K562 (cell line): Measurements from ENCODE around the gene RANBP3. TPM values are rescaled to one million over a fixed set of nuclear protein-coding genes. Genes with fewer than 3 reads are reported as not detected.

Experiments
- ATAC-seq: fragments of 200-7000 bp; cut with Tn5 transposase; 3 replicates; pipeline ENCODE4 v1.9.1; 2020; ENCODE audit warnings: moderate library complexity
- BruUV-seq: library from RNA; stranded (reverse); fragments of 400-500 nt; replicated peaks from 2 replicates; lab custom pipeline; 2021; lab: Mats Ljungman, UMichigan
- CTCF ChIA-PET: fragments of 300-600 bp; formaldehyde crosslinking; extraction: SDS; loops from one replicate; lab custom pipeline; 2021; ENCODE audit warnings: low intra/inter-chr PET ratio; lab: Yijun Ruan, JAX
- POLR2A ChIA-PET: fragments of 300-600, 350-650 bp; sonication (Branson Sonifier 250); formaldehyde crosslinking; extraction: SDS; loops from one replicate; lab custom pipeline; 2021; ENCODE audit warnings: antibody characterized with exemption, inconsistent platforms; lab: Yijun Ruan, JAX
- DNase-seq, 4 experiments: peaks; one replicate each; pipeline versions ENCODE4 v3.0.0 to v3.0.0-alpha.2; 2011 to 2018; ENCODE audit warnings: low spot score in 3 of 4, mixed read lengths in 3 of 4; ENCODE audit errors: extremely low read depth in 1 of 4
- FAIRE-seq: peaks from 2 replicates; lab custom pipeline; 2011; peaks lifted over from hg19 to GRCh38; lab: Jason Lieb, UNC
- H2AFZ ChIP-seq: 2 replicates; pipeline ENCODE4 v1.6.0; 2011; ENCODE audit warnings: low read depth, low read length, control low read depth, inconsistent platforms
- H3K27ac ChIP-seq: fragments of 200-600 bp; 3 replicates; pipeline ENCODE4 v1.8.0; 2011; ENCODE audit warnings: low read depth, mild to moderate bottlenecking, control low read depth, inconsistent platforms, low read length, moderate library complexity, mixed read lengths; ENCODE audit errors: extremely low read depth
- H3K27me3 ChIP-seq, 2 experiments: fragments of 300-600 bp in 1 of 2; 2 replicates in 1 of 2; 3 replicates in 1 of 2; pipeline versions ENCODE4 v1.6.0 to v1.8.0; 2011; ENCODE audit warnings: inconsistent platforms in 2 of 2, low read length in 2 of 2, mild to moderate bottlenecking in 1 of 2, mixed read lengths in 1 of 2, moderate library complexity in 1 of 2; ENCODE audit not compliant: control insufficient read depth in 2 of 2, insufficient read depth in 2 of 2
- H3K36me3 ChIP-seq: fragments of 300-600 bp; 3 replicates; pipeline ENCODE4 v1.8.0; 2011; ENCODE audit warnings: mild to moderate bottlenecking, low read length, inconsistent platforms; ENCODE audit not compliant: control insufficient read depth, insufficient read depth
- H3K4me1 ChIP-seq, 2 experiments: fragments of 200-600 bp in 1 of 2; replicated peaks in 1 of 2; 2 replicates in 1 of 2; 3 replicates in 1 of 2; pipeline versions ENCODE4 v1.5.1 to v1.8.0; 2011; ENCODE audit warnings: inconsistent platforms in 2 of 2, low read length in 2 of 2, mild to moderate bottlenecking in 1 of 2, mixed read lengths in 1 of 2, moderate library complexity in 1 of 2; ENCODE audit not compliant: control insufficient read depth in 2 of 2, insufficient read depth in 2 of 2
- H3K4me2 ChIP-seq: 2 replicates; pipeline ENCODE4 v1.6.1; 2011; ENCODE audit warnings: low read length, control low read depth, inconsistent platforms, mixed read lengths; ENCODE audit not compliant: insufficient read depth
- H3K4me3 ChIP-seq: fragments of 200-600 bp; sonication (generic), shearing (Covaris generic); 2 replicates; pipeline ENCODE4 v1.5.1; 2016; ENCODE audit warnings: control low read depth, inconsistent platforms
- H3K79me2 ChIP-seq: fragments of 200-600 bp; 3 replicates; pipeline ENCODE4 v1.8.0; 2011; ENCODE audit warnings: low read length, inconsistent platforms; ENCODE audit not compliant: control insufficient read depth, insufficient read depth
- H3K9ac ChIP-seq, 2 experiments: 2 replicates each; pipeline versions ENCODE4 v1.6.0 to v1.6.1; 2011; ENCODE audit warnings: low read depth in 2 of 2, low read length in 2 of 2, control low read depth in 1 of 2, inconsistent platforms in 1 of 2, mild to moderate bottlenecking in 1 of 2, mixed read lengths in 1 of 2; ENCODE audit not compliant: insufficient read depth in 1 of 2
- H3K9me1 ChIP-seq: one replicate; pipeline ENCODE4 v1.6.0; 2011; ENCODE audit warnings: inconsistent platforms, mild to moderate bottlenecking, low read length, moderate library complexity; ENCODE audit not compliant: control insufficient read depth, insufficient read depth
- H3K9me3 ChIP-seq: replicated peaks from 2 replicates; pipeline ENCODE4 v1.5.1; 2011; ENCODE audit warnings: low read depth, low read length, inconsistent platforms; ENCODE audit not compliant: control insufficient read depth, insufficient read depth
- H4K20me1 ChIP-seq: replicated peaks from 2 replicates; pipeline ENCODE4 v1.6.1; 2011; ENCODE audit warnings: low read length, inconsistent platforms, mixed read lengths; ENCODE audit not compliant: control insufficient read depth, insufficient read depth
- BRCA1 ChIP-seq, 2 experiments: fragments of 450-650 bp in 1 of 2; sonication (generic) in 1 of 2; formaldehyde crosslinking in 1 of 2; IDR thresholded peaks; 2 replicates each; pipeline versions ENCODE4 v1.5.0 to v1.6.1; 2017 to 2020; ENCODE audit warnings: mild to moderate bottlenecking in 1 of 2, missing genetic modification reagents in 1 of 2
- CTBP1 ChIP-seq: fragments of 450-650 bp; IDR thresholded peaks from 2 replicates; pipeline ENCODE4 v1.6.1; 2016; ENCODE audit warnings: borderline replicate concordance
- KDM1A ChIP-seq, 2 experiments: fragments of 450-650 bp; IDR thresholded peaks; 2 replicates each; pipeline ENCODE4 v1.6.1; 2016; ENCODE audit warnings: mild to moderate bottlenecking in 2 of 2
- MYC ChIP-seq, 2 experiments: fragments of 250-450 bp in 1 of 2; sonication (Bioruptor Pico) in 1 of 2; IDR thresholded peaks; 2 replicates each; pipeline versions ENCODE4 v1.5.1 to v1.6.1; 2012 to 2021; ENCODE audit warnings: low read depth in 2 of 2, borderline replicate concordance in 1 of 2, improper control_type of control experiment in 1 of 2, low read length in 1 of 2, mild to moderate bottlenecking in 1 of 2, moderate library complexity in 1 of 2
- NCOR1 ChIP-seq: fragments of 450-650 bp; IDR thresholded peaks from 2 replicates; pipeline ENCODE4 v1.6.1; 2016; ENCODE audit warnings: mild to moderate bottlenecking, moderate library complexity
- POLR2AphosphoS5 ChIP-seq: IDR thresholded peaks from 2 replicates; pipeline ENCODE4 v1.6.1; 2011; ENCODE audit warnings: mild to moderate bottlenecking, low read depth, low read length, moderate library complexity; ENCODE audit not compliant: control insufficient read depth, insufficient read depth
- POLR2B ChIP-seq: fragments of 450-650 bp; IDR thresholded peaks from 2 replicates; pipeline ENCODE4 v1.6.1; 2018; ENCODE audit warnings: low read depth; ENCODE audit not compliant: partially characterized antibody
- PRMT5 ChIP-seq: sonication (generic); formaldehyde crosslinking; IDR thresholded peaks from 2 replicates; pipeline ENCODE4 v1.5.0; 2020; ENCODE audit warnings: missing genetic modification reagents
- RBM25 ChIP-seq: fragments of 200-400 bp; formaldehyde crosslinking; IDR thresholded peaks from 2 replicates; pipeline ENCODE4 v1.6.1; 2018; ENCODE audit warnings: low read length, low read depth, moderate library complexity; ENCODE audit not compliant: severe bottlenecking
- SMARCB1 ChIP-seq: IDR thresholded peaks from 2 replicates; pipeline ENCODE4 v1.6.1; 2011; ENCODE audit warnings: improper control_type of control experiment, low read depth; ENCODE audit not compliant: insufficient read length
- TSC22D4 ChIP-seq: fragments of 450-650 bp; IDR thresholded peaks from 2 replicates; pipeline ENCODE4 v1.6.1; 2016; ENCODE audit warnings: missing genetic modification characterization, missing biosample characterization, control low read depth
- ZNF143 ChIP-seq: sonication (generic); formaldehyde crosslinking; IDR thresholded peaks from 2 replicates; pipeline ENCODE4 v1.9.0; 2022; ENCODE audit warnings: mild to moderate bottlenecking, missing genetic modification reagents
- WGBS: fragments of 100-300 bp; shearing (Covaris generic); methylation state at CpG from one replicate; pipeline ENCODE4 v1.1.6; 2016; ENCODE audit warnings: low coverage, mixed read lengths; ENCODE audit not compliant: insufficient coverage; ENCODE audit errors: missing lambda C conversion rate; 5-methylcytosine and 5-hydroxymethylcytosine counted together
- in situ Hi-C: fragments of 300-500 bp; cut with MboI; formaldehyde crosslinking; loops from 4 replicates; pipeline ENCODE4 v1.15.0; 2018; ENCODE audit warnings: inconsistent platforms, mixed read lengths
- intact Hi-C: fragments of 100-400 bp; cut with micrococcal nuclease; formaldehyde crosslinking; loops from 2 replicates; pipeline ENCODE4 v1.14.2; 2022
- polyA plus RNA-seq, 8 experiments: library from polyadenylated mRNA; depleted of rRNA in 4 of 8; stranded (reverse) in 5 of 8; unstranded in 3 of 8; fragments of >200 nt; fragmentation: Nextera tagmentation in 2 of 8; fragmentation: Illumina TruSeq in 1 of 8; extraction: Ambion mirVana in 2 of 8; extraction: Trizol in 1 of 8; gene quantifications; 2 replicates each; pipeline versions ENCODE4 v1.2.1 to v1.2.3, GENCODE V29; 2011 to 2014; ENCODE audit warnings: inconsistent platforms in 1 of 8, missing spikeins in 1 of 8
- total RNA-seq, 7 experiments: library from RNA; depleted of rRNA in 6 of 7; stranded (reverse); fragments of >200 nt in 6 of 7; fragmentation: Illumina TruSeq in 2 of 7; extraction: Trizol in 2 of 7; gene quantifications; 2 replicates each; pipeline versions ENCODE4 v1.2.1 to v1.2.3, GENCODE V29; 2011 to 2021; ENCODE audit warnings: low replicate concordance in 1 of 7
- TF ChIP-seq, protein P1 (sequence below): fragments of 200-800 bp; sonication (Bioruptor generic); IDR thresholded peaks from 2 replicates; pipeline ENCODE4 v1.6.1; 2017; ENCODE audit warnings: missing genetic modification characterization, missing compliant biosample characterization
- TF ChIP-seq, protein P2 (sequence below), 2 experiments: IDR thresholded peaks; 2 replicates each; pipeline ENCODE4 v1.6.1; 2011; ENCODE audit warnings: borderline replicate concordance in 1 of 2, control low read depth in 1 of 2, low read depth in 1 of 2, low read length in 1 of 2, mild to moderate bottlenecking in 1 of 2, mixed read lengths in 1 of 2, moderate library complexity in 1 of 2; ENCODE audit not compliant: insufficient read depth in 1 of 2, insufficient read length in 1 of 2, poor library complexity in 1 of 2, severe bottlenecking in 1 of 2; ENCODE audit errors: extremely low read depth in 1 of 2
- TF ChIP-seq, protein P3 (sequence below): fragments of 450-650 bp; IDR thresholded peaks from 2 replicates; pipeline ENCODE4 v1.7.1; 2018; ENCODE audit warnings: mild to moderate bottlenecking, low read depth; ENCODE audit not compliant: partially characterized antibody

Gene RANBP3
- total and polyA plus RNA-seq, 9 of the 15 experiments (the other 6 are each of a cell fraction or from before 2014, with no cell fraction given) = 0.90 to 95.1 (median 63.2) TPM

DNA sequence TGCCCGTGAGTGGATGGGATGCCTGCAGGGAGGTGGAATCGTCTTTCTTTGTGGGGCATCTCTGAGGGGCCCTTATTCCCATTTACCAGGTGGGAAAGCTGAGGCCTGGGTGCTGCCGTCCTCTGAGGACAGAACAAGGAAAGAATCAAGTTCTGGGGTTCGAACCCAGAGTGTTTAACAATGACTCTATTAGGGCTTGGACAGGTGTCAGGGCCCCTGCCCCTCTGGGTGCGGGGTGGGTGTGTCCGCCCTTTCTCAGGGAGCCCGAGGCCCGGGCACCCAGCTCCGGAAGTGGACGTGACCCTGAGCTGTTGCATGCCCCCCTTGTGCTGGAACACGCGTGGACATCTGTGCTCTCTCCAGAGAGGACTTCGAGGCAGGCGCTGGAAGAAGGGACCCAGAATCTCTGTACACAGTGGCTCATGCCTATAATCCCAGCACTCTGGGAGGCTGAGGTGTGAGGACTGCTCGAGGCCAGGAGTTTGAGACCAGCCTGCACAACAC, 85.1 kb downstream of the RANBP3 start:
- H3K4me1 ChIP-seq = peaks cover 16 to 69% of the 10 kb centered on the region in 2 experiments
- in situ Hi-C loops (loop anchor here (5.0 kb wide), 1 partner anchor 91 kb away; no protein-coding TSS in a partner anchor), intact Hi-C loops (loop anchor here (1.0 kb wide), 1 partner anchor 89 kb away; no protein-coding TSS in a partner anchor)
- H3K9ac ChIP-seq = no peak overlapping the region
- no peak overlapping the region for H3K4me2 ChIP-seq
- no TSS peak for BruUV-seq
- peaks cover 25% of the 10 kb centered on the region for H4K20me1 ChIP-seq
- DNase-seq = no peak
- ChIA-PET CTCF (interaction anchor here (0.8 to 3.9 kb wide), 4 partner anchors 83 to 119 kb away, joined by 3 to 48 read pairs (median 4); partner anchors contain the start of gene NRTN), POLR2A (interaction anchor here (1.4 to 4.2 kb wide), 2 partner anchors 11 to 89 kb away, joined by 5 to 28 read pairs; partner anchors contain the start of genes NDUFA11 and VMAC)
- WGBS = 50% methylated on average over 15 of the region's 15 CpGs
- peaks cover 28% of the 10 kb centered on the region; the same call in 1 of the 3 replicates for H3K36me3 ChIP-seq
- no peak overlapping the region for H3K4me3 ChIP-seq
- H3K27ac ChIP-seq = no peak overlapping the region
- no peak overlapping the region for H2AFZ ChIP-seq
- FAIRE-seq = no peak
- no peaks in the 10 kb centered on the region for H3K9me3 ChIP-seq
- H3K79me2 ChIP-seq = no peaks in the 10 kb centered on the region; the same call in 2 of the 3 replicates
- no peaks in the 10 kb centered on the region for H3K27me3 ChIP-seq
- peaks cover 5% of the 10 kb centered on the region for H3K9me1 ChIP-seq
- no peak for ATAC-seq
- peak; percentile 25 for TF ChIP-seq POLR2B
- no peak for TF ChIP-seq BRCA1 (IDR thresholded peaks at IDR 0.05)
- no peak for TF ChIP-seq BRCA1 (CRISPR knock-in tag; IDR thresholded peaks at IDR 0.05)
- no peak for TF ChIP-seq ZNF143 (CRISPR knock-in tag)
- no peak for TF ChIP-seq NCOR1
- TF ChIP-seq POLR2AphosphoS5 = peak; percentile 12; the same call in 1 of the 2 replicates
- TF ChIP-seq TSC22D4 (tag) = no peak
- TF ChIP-seq, protein P1, sequence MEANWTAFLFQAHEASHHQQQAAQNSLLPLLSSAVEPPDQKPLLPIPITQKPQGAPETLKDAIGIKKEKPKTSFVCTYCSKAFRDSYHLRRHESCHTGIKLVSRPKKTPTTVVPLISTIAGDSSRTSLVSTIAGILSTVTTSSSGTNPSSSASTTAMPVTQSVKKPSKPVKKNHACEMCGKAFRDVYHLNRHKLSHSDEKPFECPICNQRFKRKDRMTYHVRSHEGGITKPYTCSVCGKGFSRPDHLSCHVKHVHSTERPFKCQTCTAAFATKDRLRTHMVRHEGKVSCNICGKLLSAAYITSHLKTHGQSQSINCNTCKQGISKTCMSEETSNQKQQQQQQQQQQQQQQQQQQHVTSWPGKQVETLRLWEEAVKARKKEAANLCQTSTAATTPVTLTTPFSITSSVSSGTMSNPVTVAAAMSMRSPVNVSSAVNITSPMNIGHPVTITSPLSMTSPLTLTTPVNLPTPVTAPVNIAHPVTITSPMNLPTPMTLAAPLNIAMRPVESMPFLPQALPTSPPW (CRISPR knock-in tag) = 0 out of 2 replicates have a peak, but pooled peaks have one; percentile 13
- no peak for TF ChIP-seq PRMT5
- TF ChIP-seq MYC (IDR thresholded peaks at IDR 0.05; ENCODE audit: low read depth, low read length) = no peak
- no peak for TF ChIP-seq MYC (CRISPR knock-in tag; IDR thresholded peaks at IDR 0.05; ENCODE audit: borderline replicate concordance, low read depth)
- no peak for TF ChIP-seq SMARCB1
- TF ChIP-seq KDM1A (IDR thresholded peaks at IDR 0.05) = peak in 1 of 2 experiments; percentile 49; a peak in 1 of 4 replicates
- TF ChIP-seq CTBP1 = 0 out of 2 replicates have a peak, but pooled peaks have one; percentile 1
- TF ChIP-seq RBM25 = peak; percentile 13
- TF ChIP-seq, protein P2, sequence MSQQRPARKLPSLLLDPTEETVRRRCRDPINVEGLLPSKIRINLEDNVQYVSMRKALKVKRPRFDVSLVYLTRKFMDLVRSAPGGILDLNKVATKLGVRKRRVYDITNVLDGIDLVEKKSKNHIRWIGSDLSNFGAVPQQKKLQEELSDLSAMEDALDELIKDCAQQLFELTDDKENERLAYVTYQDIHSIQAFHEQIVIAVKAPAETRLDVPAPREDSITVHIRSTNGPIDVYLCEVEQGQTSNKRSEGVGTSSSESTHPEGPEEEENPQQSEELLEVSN (IDR thresholded peaks at IDR 0.05; ENCODE audit: borderline replicate concordance in 1 of 2, extremely low read depth in 1 of 2, insufficient read depth in 1 of 2, insufficient read length in 1 of 2, low read depth in 1 of 2, low read length in 1 of 2, poor library complexity in 1 of 2, severe bottlenecking in 1 of 2) = peak in 1 of 2 experiments; percentile 12
- TF ChIP-seq, protein P3, sequence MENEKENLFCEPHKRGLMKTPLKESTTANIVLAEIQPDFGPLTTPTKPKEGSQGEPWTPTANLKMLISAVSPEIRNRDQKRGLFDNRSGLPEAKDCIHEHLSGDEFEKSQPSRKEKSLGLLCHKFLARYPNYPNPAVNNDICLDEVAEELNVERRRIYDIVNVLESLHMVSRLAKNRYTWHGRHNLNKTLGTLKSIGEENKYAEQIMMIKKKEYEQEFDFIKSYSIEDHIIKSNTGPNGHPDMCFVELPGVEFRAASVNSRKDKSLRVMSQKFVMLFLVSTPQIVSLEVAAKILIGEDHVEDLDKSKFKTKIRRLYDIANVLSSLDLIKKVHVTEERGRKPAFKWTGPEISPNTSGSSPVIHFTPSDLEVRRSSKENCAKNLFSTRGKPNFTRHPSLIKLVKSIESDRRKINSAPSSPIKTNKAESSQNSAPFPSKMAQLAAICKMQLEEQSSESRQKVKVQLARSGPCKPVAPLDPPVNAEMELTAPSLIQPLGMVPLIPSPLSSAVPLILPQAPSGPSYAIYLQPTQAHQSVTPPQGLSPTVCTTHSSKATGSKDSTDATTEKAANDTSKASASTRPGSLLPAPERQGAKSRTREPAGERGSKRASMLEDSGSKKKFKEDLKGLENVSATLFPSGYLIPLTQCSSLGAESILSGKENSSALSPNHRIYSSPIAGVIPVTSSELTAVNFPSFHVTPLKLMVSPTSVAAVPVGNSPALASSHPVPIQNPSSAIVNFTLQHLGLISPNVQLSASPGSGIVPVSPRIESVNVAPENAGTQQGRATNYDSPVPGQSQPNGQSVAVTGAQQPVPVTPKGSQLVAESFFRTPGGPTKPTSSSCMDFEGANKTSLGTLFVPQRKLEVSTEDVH = peak; percentile 4
